SK-N-SH treated with all-trans-retinoic acid at 6 μM for 48 hours (cell line): ENCODE results near the gene LTK.

ENCODE experiments used
- BACH2 ChIP-seq: fragments of 250-450 bp; sonication (Bioruptor Pico); IDR thresholded peaks from 2 replicates; pipeline ENCODE4 v1.9.0; 2021; ENCODE audit warnings: mild to moderate bottlenecking, borderline replicate concordance
- CSDC2 ChIP-seq: fragments of 250-450 bp; sonication (Bioruptor Pico); IDR thresholded peaks from 2 replicates; pipeline ENCODE4 v1.5.0; 2020; ENCODE audit warnings: mild to moderate bottlenecking, moderate library complexity
- GLIS3 ChIP-seq: fragments of 250-450 bp; sonication (Bioruptor Pico); IDR thresholded peaks from 2 replicates; pipeline ENCODE4 v1.5.0; 2020; ENCODE audit warnings: mild to moderate bottlenecking, moderate library complexity
- ISL1 ChIP-seq: fragments of 250-450 bp; sonication (Bioruptor Pico); IDR thresholded peaks from 2 replicates; pipeline ENCODE4 v2.1.2; 2022; ENCODE audit warnings: mild to moderate bottlenecking, moderate library complexity
- RARB ChIP-seq: fragments of 250-450 bp; sonication (Bioruptor Pico); IDR thresholded peaks from 2 replicates; pipeline ENCODE4 v1.8.0; 2021; ENCODE audit warnings: mild to moderate bottlenecking, moderate library complexity
- SNAI2 ChIP-seq: fragments of 250-450 bp; sonication (Bioruptor Pico); IDR thresholded peaks from 2 replicates; pipeline ENCODE4 v1.5.0; 2020; ENCODE audit warnings: mild to moderate bottlenecking, moderate library complexity
- ZFP3 ChIP-seq: fragments of 250-450 bp; sonication (Bioruptor Pico); IDR thresholded peaks from 2 replicates; pipeline ENCODE4 v1.5.0; 2020; ENCODE audit warnings: mild to moderate bottlenecking, moderate library complexity
- ZFP30 ChIP-seq: fragments of 450-650 bp; formaldehyde crosslinking; IDR thresholded peaks from 2 replicates; pipeline ENCODE4 v1.5.0; 2022; ENCODE audit warnings: mild to moderate bottlenecking, moderate library complexity
- TF ChIP-seq, protein P1 (sequence below): fragments of 250-450 bp; sonication (Bioruptor Pico); IDR thresholded peaks from 2 replicates; pipeline ENCODE4 v1.8.0; 2020; ENCODE audit warnings: mild to moderate bottlenecking, moderate library complexity, borderline replicate concordance
- TF ChIP-seq, protein P2 (sequence below): fragments of 250-450 bp; sonication (Bioruptor Pico); IDR thresholded peaks from 2 replicates; pipeline ENCODE4 v1.5.0; 2020; ENCODE audit warnings: mild to moderate bottlenecking, moderate library complexity

DNA sequence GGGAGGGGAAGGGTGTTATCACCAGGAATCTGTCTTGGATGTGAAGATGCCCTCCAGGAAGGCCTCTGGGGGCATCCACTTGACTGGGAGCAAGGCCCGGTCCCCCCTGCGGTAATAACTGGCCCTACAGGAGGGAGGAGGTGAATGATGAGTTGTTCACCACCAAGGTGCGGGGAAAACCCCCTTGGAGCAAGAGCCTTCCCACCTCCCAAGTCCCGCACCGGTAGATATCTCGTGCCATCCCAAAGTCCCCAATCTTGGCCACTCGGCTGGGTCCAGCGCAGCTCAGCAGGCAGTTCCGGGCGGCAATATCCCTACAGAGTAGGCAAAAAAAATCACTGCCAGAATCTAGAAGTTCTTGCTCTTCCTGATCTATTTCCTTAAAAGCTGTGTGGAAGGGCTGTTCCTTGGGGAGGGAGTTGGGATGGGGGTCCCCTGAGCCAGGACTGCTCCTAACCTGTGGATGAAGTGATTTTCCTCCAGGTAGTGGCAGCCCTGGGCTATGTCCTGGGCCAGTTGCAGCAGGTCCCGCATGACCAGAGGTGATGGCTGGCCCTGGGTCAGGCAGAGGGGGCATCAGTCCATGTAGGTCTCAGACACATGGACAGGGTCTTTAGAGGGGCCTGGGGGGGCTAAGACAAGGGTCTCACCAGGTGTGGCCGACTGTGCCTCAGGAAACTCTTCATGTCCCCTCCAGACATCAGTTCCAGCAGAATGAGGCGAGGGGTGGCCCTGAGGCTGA, 8.7 kb downstream of the LTK start:
- TF ChIP-seq RARB (CRISPR knock-in tag) (no peak), GLIS3 (CRISPR knock-in tag) (no peak), CSDC2 (no peak), BACH2 (CRISPR knock-in tag) (no peak), SNAI2 (CRISPR knock-in tag) (no peak), ISL1 (no peak), ZFP30 (CRISPR knock-in tag) (no peak), ZFP3 (CRISPR knock-in tag) (no peak)
- TF ChIP-seq, protein P1, sequence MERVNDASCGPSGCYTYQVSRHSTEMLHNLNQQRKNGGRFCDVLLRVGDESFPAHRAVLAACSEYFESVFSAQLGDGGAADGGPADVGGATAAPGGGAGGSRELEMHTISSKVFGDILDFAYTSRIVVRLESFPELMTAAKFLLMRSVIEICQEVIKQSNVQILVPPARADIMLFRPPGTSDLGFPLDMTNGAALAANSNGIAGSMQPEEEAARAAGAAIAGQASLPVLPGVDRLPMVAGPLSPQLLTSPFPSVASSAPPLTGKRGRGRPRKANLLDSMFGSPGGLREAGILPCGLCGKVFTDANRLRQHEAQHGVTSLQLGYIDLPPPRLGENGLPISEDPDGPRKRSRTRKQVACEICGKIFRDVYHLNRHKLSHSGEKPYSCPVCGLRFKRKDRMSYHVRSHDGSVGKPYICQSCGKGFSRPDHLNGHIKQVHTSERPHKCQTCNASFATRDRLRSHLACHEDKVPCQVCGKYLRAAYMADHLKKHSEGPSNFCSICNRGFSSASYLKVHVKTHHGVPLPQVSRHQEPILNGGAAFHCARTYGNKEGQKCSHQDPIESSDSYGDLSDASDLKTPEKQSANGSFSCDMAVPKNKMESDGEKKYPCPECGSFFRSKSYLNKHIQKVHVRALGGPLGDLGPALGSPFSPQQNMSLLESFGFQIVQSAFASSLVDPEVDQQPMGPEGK (CRISPR knock-in tag): no peak
- TF ChIP-seq, protein P2, sequence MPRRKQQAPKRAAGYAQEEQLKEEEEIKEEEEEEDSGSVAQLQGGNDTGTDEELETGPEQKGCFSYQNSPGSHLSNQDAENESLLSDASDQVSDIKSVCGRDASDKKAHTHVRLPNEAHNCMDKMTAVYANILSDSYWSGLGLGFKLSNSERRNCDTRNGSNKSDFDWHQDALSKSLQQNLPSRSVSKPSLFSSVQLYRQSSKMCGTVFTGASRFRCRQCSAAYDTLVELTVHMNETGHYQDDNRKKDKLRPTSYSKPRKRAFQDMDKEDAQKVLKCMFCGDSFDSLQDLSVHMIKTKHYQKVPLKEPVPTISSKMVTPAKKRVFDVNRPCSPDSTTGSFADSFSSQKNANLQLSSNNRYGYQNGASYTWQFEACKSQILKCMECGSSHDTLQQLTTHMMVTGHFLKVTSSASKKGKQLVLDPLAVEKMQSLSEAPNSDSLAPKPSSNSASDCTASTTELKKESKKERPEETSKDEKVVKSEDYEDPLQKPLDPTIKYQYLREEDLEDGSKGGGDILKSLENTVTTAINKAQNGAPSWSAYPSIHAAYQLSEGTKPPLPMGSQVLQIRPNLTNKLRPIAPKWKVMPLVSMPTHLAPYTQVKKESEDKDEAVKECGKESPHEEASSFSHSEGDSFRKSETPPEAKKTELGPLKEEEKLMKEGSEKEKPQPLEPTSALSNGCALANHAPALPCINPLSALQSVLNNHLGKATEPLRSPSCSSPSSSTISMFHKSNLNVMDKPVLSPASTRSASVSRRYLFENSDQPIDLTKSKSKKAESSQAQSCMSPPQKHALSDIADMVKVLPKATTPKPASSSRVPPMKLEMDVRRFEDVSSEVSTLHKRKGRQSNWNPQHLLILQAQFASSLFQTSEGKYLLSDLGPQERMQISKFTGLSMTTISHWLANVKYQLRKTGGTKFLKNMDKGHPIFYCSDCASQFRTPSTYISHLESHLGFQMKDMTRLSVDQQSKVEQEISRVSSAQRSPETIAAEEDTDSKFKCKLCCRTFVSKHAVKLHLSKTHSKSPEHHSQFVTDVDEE (CRISPR knock-in tag): no peak
